CD4-positive, alpha-beta T cell treated with Interleukin-17A for 4 hours (primary cell): ENCODE measurements around the gene CCNT2.
"Not testable (repeated sequence)": the region's sequence is repeated elsewhere in the genome, so short reads cannot be mapped to it uniquely, and the experiment has no call there.

Source experiments
- DNase-seq: peaks from one replicate; pipeline ENCODE4 v3.0.0-alpha.2; 2020; ENCODE audit warnings: mixed read lengths

Gene CCNT2

GRCh38 chr2:134919341-134920210 lies 954 bp downstream of the CCNT2 start:
- peak; percentile 39 for DNase-seq

DNA sequence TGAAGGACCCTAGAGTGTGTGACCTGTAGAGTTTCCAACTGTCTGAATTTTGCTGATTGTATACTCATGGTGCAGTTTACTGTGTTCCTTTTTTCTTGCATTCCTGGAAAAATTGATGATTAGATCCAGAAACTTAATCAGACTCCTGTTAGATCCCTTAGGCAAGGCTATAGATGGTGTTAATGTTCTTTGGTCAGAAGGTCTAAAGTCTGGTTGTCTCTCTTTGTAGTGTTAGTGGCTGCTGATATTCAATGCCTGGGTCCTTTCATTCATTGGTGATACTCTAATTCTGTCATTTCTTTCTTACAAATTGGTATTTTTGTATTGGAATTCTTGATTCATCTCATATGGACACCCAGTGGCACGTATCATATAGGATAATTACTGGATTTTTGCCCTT lies 6.3 kb downstream of the CCNT2 start:
- no peak for DNase-seq

- DNase-seq = no peak
These were observed 7.8 kb downstream of the CCNT2 start for GRCh38 chr2:134926231-134926931.

GRCh38 chr2:134927195-134927594 lies 8.6 kb downstream of the CCNT2 start:
- DNase-seq = no peak

DNA sequence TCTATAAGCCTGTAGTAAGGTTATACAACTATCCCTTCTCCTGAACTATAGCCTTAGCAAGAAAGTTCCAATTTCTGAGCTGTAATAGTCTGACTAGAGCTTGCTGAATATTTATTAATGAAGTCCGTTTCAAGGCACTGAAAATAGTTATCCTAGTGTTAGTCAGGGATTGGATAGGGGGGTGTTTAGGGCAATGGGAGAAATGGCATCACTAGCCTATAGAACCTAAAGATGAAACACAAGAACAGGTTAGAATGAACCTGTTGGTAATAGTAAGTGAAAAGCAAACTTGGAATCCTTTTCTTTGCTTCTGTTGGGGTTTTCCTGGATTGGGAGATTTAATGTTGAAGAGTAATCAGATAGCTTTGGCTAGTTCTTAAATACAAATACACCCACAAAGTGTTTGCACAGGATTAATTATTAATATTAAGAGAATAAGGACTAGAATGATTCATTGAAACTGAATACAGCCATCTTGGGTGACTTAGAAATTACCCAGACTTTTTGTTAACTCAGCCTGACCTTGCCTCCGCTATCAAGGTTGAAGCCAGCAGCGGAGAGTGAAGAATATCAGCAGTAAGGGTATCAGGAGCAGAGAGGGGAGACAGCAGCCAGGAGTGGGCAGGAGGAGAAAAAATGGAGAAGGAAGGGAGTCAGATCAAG lies 14.4 kb downstream of the CCNT2 start:
- DNase-seq = no peak

- no peak for DNase-seq
These were observed 15.1 kb downstream of the CCNT2 start for GRCh38 chr2:134933732-134934131.

GRCh38 chr2:134934150-134934549 lies 15.5 kb downstream of the CCNT2 start:
- DNase-seq = no peak

DNA sequence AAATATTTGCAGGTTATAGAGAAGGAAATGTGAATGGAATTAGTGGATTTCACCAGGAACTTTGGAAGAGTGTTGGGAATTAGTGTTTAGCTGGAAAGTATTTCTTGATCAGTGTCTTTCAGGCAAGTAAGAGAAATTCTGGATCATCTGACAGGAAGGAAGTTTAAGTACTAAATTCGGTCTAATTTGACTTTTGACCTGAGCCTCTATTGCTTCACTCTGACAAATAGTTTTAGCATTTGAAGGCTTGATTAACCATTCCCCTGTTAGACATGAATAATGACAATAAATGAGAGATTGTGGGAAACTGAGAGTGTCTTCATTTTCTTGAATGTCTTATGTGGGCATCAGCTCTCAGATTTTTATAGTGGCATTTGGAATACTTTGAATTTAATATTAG lies 16.0 kb downstream of the CCNT2 start:
- DNase-seq = no peak

- no peak for DNase-seq
These were observed 18.1 kb downstream of the CCNT2 start for GRCh38 chr2:134936691-134937090.

DNA sequence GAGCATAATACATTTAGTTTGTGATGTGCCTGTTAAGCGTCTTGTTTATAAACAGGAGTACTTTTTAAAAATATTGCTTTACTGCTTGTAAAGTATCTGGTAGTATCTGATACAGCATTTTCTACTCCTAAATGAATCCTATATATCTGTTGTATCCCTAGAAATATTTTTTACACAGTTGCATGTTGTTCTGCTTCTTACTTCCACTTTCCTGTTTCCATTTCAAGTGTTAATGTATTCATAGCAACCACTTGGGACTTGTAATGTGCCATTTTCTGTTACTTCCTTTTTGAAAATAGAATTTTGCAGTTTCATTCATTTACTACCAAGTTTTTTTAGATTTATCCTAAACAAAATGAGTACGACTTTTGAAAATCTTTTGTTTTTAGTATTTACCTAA lies 24.9 kb downstream of the CCNT2 start:
- no peak for DNase-seq

DNA sequence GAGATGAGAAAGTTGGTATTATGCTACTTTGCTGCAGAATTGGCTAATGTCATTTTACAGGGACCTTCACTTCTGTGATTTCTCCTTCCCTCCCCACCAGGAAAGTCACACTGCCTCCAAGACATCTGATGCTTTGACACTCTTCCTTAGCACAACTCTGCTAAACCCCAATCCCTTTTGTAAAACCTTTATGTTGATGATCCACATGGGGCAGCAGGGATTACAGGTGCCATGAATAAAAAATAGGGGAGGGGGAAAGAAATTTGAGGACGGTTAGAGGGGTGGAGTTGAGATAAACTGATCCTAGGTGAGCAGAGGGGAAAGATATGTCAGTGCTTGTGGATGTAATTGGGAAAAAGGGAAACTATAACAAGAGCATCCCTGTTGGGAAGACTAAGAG lies 26.4 kb downstream of the CCNT2 start:
- DNase-seq = no peak

DNA sequence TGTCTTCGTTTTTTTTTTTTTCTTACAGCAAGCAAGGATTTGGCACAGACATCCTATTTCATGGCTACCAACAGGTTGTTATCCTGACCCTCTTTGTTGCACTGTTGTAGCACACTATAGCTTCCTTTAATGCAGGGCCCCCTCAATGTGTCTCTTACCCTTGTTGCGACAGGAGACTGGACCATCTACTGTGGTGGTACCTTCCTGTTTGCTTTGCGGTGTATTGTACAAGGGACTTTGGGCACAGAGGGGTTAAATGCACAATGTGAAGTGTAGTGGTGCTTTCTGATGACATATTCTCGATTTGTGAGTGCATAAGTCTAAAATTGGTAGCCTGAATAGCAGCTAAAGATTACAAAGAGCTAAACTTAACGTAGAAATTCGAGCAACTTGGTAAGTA lies 27.5 kb downstream of the CCNT2 start:
- no peak for DNase-seq

DNA sequence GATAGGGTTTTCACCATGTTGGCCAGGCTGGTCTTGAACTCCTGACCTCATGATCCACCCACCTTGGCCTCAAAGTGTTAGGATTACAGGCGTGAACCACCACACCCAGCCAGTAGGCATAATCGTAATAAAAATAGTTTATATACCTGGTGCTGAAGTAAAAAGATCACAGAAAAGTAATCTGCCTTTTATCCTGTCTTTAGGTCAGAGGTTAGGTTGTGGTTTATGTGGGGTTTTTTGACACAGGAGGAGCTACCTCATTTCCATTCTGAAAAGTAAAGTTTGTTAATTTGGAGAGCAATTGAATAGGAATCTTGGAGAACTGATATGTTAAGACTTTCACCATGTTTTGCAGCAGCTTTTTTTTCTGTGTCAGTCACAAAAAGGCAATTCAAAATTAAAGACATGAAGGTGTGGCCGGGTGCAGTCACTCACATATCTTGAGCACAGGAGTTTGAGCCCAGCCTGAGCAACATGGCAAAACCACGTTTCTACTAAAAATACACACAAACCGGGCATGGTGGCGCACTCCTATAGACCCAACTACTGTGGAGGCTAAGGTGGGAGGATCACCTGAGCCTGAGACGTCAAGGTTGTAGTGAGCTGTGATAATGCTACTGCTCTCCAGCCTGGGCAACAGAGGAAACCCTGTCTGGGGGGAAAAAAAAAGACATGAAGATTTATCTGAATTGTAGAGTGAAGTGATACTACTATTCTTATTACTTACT lies 31.5 kb downstream of the CCNT2 start:
- no peak for DNase-seq

GRCh38 chr2:134950886-134951285 lies 32.3 kb downstream of the CCNT2 start:
- no peak for DNase-seq

- DNase-seq = no peak
These were observed 34.0 kb downstream of the CCNT2 start for GRCh38 chr2:134952608-134953007.

DNA sequence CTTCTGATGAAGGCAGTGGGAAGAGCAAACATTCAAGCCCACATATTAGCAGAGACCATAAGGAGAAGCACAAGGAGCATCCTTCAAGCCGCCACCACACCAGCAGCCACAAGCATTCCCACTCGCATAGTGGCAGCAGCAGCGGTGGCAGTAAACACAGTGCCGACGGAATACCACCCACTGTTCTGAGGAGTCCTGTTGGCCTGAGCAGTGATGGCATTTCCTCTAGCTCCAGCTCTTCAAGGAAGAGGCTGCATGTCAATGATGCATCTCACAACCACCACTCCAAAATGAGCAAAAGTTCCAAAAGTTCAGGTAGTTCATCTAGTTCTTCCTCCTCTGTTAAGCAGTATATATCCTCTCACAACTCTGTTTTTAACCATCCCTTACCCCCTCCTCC lies 35.4 kb downstream of the CCNT2 start:
- DNase-seq = no peak

DNA sequence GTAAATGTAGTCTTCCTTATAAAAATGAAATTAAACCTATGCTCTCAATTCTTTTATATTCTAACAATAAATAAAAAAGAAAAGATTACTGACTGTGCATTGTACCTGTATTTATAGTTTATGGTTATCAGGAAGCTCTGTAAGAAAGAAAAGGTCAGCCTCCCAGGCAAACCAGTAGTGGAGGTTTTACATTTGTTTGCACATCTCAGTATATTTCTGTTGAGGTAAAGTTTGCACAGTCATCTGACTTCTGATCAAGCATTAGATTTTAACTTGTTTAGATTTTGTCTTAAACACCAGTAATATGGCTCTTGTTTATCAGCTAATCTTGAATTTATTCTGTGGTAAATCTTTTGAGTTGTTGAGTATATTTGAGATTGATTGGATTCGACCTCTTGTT lies 37.1 kb downstream of the CCNT2 start:
- DNase-seq = no peak

DNA sequence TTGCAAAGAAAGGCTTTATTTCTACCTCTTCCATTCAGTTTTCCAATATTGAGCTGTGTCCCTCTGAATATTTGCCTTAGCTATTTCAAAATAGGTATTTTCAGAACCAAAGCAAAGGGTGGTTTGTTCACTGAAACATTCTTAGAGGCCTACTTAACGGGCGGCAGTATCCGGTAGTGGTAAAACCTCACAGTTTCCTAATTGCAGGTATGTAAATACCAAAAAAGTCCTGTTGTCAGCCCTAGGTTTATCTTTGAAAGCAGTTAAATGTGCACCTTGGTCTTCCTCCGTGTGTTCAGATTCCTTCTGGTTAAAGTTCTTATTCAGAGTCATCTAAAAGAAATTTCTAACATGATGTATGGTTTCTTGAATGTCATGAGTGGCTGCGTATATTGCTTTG lies 38.9 kb downstream of the CCNT2 start:
- no peak for DNase-seq

DNA sequence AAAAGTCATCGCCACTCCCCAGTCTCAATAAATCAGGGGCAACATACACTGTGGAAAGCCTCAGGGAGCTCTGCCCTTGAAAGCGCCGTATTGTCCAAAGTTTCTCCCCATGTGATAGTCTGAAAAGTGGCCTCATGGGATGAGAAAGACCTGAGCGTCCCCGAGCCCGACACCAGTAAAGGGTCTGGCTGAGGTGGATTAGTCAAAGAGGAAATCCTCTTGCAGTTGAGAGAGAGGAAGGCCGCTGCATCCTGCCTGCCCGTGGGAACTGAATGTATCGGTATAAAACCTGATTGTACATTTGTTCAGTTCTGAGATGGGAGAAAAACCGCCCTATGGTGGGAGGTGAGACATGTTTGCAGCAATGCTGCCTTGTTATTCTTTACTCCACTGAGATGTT lies 48.5 kb downstream of the CCNT2 start:
- DNase-seq = not testable (repeated sequence)

GRCh38 chr2:134973241-134974138 lies 54.9 kb downstream of the CCNT2 start:
- DNase-seq = no peak

DNA sequence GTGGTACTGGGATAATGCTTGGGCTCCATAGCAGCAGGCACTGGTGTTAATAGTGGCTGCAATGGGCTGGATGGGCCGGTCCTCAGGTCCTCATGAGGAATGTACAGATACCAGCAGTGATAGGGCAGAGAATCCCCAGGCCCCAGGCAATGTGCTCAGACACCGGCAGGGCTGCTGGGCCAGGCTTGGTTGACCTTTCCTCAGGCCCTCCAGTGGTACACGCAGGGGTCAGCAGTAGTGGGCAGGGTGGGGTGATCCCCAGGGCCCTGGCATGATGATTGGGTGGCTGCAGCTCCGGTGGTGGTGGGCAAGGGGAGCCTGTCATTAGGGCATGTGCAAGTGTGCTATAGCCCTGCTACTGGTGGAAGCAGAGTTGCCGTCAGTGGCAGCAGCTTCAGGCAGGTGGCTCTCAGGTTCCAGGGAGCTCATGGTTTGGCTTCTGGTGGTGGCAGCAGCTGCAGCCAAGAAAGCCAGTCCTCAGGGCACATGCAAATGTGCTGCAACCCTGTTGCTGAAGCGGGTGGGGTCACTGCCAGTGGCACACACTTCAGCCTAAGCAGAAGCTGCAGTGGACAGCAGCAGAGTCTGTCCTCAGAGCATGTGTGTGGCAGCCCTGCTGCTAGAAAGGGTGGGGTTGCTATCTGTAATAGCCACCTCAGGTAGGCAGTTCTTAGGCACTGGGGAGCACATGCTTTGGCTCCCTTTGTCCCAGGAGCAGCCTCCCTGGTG lies 56.8 kb downstream of the CCNT2 start:
- no peak for DNase-seq
